GM23338 (cell line): ENCODE measurements around the gene TENT4B. TPM values are rescaled to one million over a fixed set of nuclear protein-coding genes. Genes with fewer than 3 reads are reported as not detected.

Experiments
- ATAC-seq: fragments of 200-7000 bp; cut with Tn5 transposase; 3 replicates; pipeline ENCODE4 v1.9.1; 2020
- DNase-seq: peaks from one replicate; pipeline ENCODE4 v3.0.0-alpha.2; 2015; ENCODE audit warnings: low spot score
- H2AFZ ChIP-seq: fragments of 200-600 bp; sonication (generic); 2 replicates; pipeline ENCODE4 v1.8.0; 2016; ENCODE audit warnings: antibody characterized with exemption, mild to moderate bottlenecking, moderate library complexity
- H3F3A ChIP-seq: fragments of 200-600 bp; sonication (generic); replicated peaks from 2 replicates; pipeline ENCODE4 v1.8.0; 2017; ENCODE audit warnings: antibody characterized with exemption, mixed run types, low read depth
- H3K27ac ChIP-seq: fragments of 200-600 bp; sonication (generic); 2 replicates; pipeline ENCODE4 v1.6.1; 2016; ENCODE audit warnings: low read depth
- H3K27me3 ChIP-seq: fragments of 200-600 bp; sonication (generic); 2 replicates; pipeline ENCODE4 v1.8.0; 2016; ENCODE audit warnings: mild to moderate bottlenecking, mixed run types, moderate library complexity; ENCODE audit not compliant: insufficient read depth
- H3K36me3 ChIP-seq: fragments of 200-600 bp; sonication (generic); 2 replicates; pipeline ENCODE4 v1.8.0; 2016; ENCODE audit warnings: mild to moderate bottlenecking; ENCODE audit not compliant: insufficient read depth
- H3K4me1 ChIP-seq: fragments of 200-600 bp; sonication (generic); 2 replicates; pipeline ENCODE4 v1.8.0; 2016; ENCODE audit warnings: mild to moderate bottlenecking, moderate library complexity; ENCODE audit not compliant: insufficient read depth
- H3K4me2 ChIP-seq: fragments of 200-600 bp; sonication (generic); 2 replicates; pipeline ENCODE4 v1.7.1; 2017; ENCODE audit warnings: mixed run types
- H3K4me3 ChIP-seq: fragments of 200-600 bp; sonication (generic); 2 replicates; pipeline ENCODE4 v1.6.1; 2016; ENCODE audit warnings: mixed run types
- H3K79me2 ChIP-seq: fragments of 200-600 bp; sonication (generic); replicated peaks from 2 replicates; pipeline ENCODE4 v1.8.0; 2017; ENCODE audit warnings: mild to moderate bottlenecking; ENCODE audit not compliant: insufficient read depth
- H3K9me2 ChIP-seq: fragments of 200-600 bp; sonication (generic); 2 replicates; pipeline ENCODE4 v1.8.0; 2017; ENCODE audit not compliant: insufficient read depth
- H4K20me1 ChIP-seq: fragments of 200-600 bp; sonication (generic); replicated peaks from 2 replicates; pipeline ENCODE4 v1.8.0; 2017; ENCODE audit warnings: mild to moderate bottlenecking; ENCODE audit not compliant: insufficient read depth
- H3K27ac Mint-ChIP-seq: 2 replicates; pipeline ENCODE4 v1.8.0; 2020; ENCODE audit warnings: inconsistent platforms, mild to moderate bottlenecking, moderate library complexity, mixed read lengths
- H3K27me3 Mint-ChIP-seq: 3 replicates; pipeline ENCODE4 v1.8.0; 2022; ENCODE audit warnings: low read depth, mild to moderate bottlenecking, moderate library complexity, mixed read lengths, inconsistent platforms; ENCODE audit not compliant: insufficient read depth, poor library complexity
- H3K36me3 Mint-ChIP-seq: 3 replicates; pipeline ENCODE4 v1.8.0; 2021; ENCODE audit warnings: low read depth, mild to moderate bottlenecking, inconsistent platforms, moderate library complexity, mixed read lengths
- H3K4me1 Mint-ChIP-seq: 3 replicates; pipeline ENCODE4 v1.8.0; 2020; ENCODE audit warnings: mild to moderate bottlenecking, inconsistent platforms, mixed read lengths
- H3K4me3 Mint-ChIP-seq: 3 replicates; pipeline ENCODE4 v1.8.0; 2021; ENCODE audit warnings: moderate library complexity, mild to moderate bottlenecking, inconsistent platforms, mixed read lengths
- H3K9me3 Mint-ChIP-seq: 3 replicates; pipeline ENCODE4 v1.8.0; 2020; ENCODE audit warnings: moderate library complexity, mild to moderate bottlenecking, inconsistent platforms, mixed read lengths
- CREB1 ChIP-seq: fragments of 250-450 bp; sonication (Bioruptor Pico); IDR thresholded peaks from 2 replicates; pipeline ENCODE4 v1.5.0; 2020; ENCODE audit warnings: low read depth, mild to moderate bottlenecking, moderate library complexity
- CTCF ChIP-seq, 2 experiments: fragments of 200-600 bp in 1 of 2; sonication (generic) in 1 of 2; conservative IDR thresholded peaks; 2 replicates each; pipeline versions ENCODE4 v1.5.1 to v1.6.1; 2016 to 2017; ENCODE audit warnings: antibody characterized with exemption in 2 of 2, low read depth in 2 of 2, mild to moderate bottlenecking in 2 of 2, moderate library complexity in 1 of 2
- ETS1 ChIP-seq: IDR thresholded peaks from 2 replicates; pipeline ENCODE4 v1.6.1; 2016; ENCODE audit warnings: antibody characterized with exemption
- EZH2 ChIP-seq: fragments of 200-600 bp; sonication (generic); IDR thresholded peaks from one replicate; pipeline ENCODE4 v1.8.0; 2017; ENCODE audit warnings: antibody characterized with exemption, mild to moderate bottlenecking, low read depth; ENCODE audit not compliant: unreplicated experiment
- EZH2phosphoT487 ChIP-seq: fragments of 200-600 bp; sonication (generic); IDR thresholded peaks from one replicate; pipeline ENCODE4 v1.8.1; 2018; ENCODE audit warnings: antibody characterized with exemption; ENCODE audit not compliant: unreplicated experiment
- JUNB ChIP-seq: IDR thresholded peaks from one replicate; pipeline ENCODE4 v1.6.1; 2016; ENCODE audit warnings: antibody characterized with exemption; ENCODE audit not compliant: unreplicated experiment
- NANOG ChIP-seq: IDR thresholded peaks from 2 replicates; pipeline ENCODE4 v1.6.1; 2016; ENCODE audit warnings: antibody characterized with exemption, borderline replicate concordance
- POLR2AphosphoS5 ChIP-seq: IDR thresholded peaks from 2 replicates; pipeline ENCODE4 v1.6.1; 2016; ENCODE audit warnings: antibody characterized with exemption, low read depth
- REST ChIP-seq: IDR thresholded peaks from one replicate; pipeline ENCODE4 v1.6.1; 2018; ENCODE audit warnings: antibody characterized with exemption; ENCODE audit not compliant: unreplicated experiment
- STAT1 ChIP-seq: IDR thresholded peaks from one replicate; pipeline ENCODE4 v1.6.1; 2016; ENCODE audit warnings: antibody characterized with exemption; ENCODE audit not compliant: unreplicated experiment
- ZNF114 ChIP-seq: fragments of 250-450 bp; sonication (Bioruptor Pico); IDR thresholded peaks from 2 replicates; pipeline ENCODE4 v1.5.0; 2020; ENCODE audit warnings: mild to moderate bottlenecking, moderate library complexity
- ZNF331 ChIP-seq: fragments of 250-450 bp; sonication (Bioruptor Pico); IDR thresholded peaks from 2 replicates; pipeline ENCODE4 v1.5.0; 2020; ENCODE audit warnings: low read depth, mild to moderate bottlenecking, moderate library complexity
- ZNF462 ChIP-seq: fragments of 250-450 bp; sonication (Bioruptor Pico); IDR thresholded peaks from 2 replicates; pipeline ENCODE4 v1.5.0; 2020; ENCODE audit warnings: mild to moderate bottlenecking, moderate library complexity
- polyA plus RNA-seq: library from polyadenylated mRNA; unstranded; fragments of >200 nt; fragmentation: Nextera tagmentation; extraction: Ambion mirVana; gene quantifications from 2 replicates; pipeline ENCODE4 v1.2.1, GENCODE V29; 2016
- total RNA-seq: library from RNA; depleted of rRNA; stranded (reverse); fragments of >200 nt; shearing (Covaris generic); gene quantifications from 2 replicates; pipeline ENCODE4 v1.2.3, GENCODE V29; 2014

TENT4B gene
- total and polyA plus RNA-seq, 2 experiments from 2014 or later, result 17.6 to 21.3 TPM

- no peaks in the 10 kb centered on the region for H4K20me1 ChIP-seq
- TF ChIP-seq NANOG, result no peak
- TF ChIP-seq JUNB, result no peak
- TF ChIP-seq EZH2, result no peak
- no peak for TF ChIP-seq STAT1
- no peak for TF ChIP-seq CREB1 (CRISPR knock-in tag)
- TF ChIP-seq ETS1, result no peak
- no peak for TF ChIP-seq EZH2phosphoT487
- no peak for TF ChIP-seq POLR2AphosphoS5
- TF ChIP-seq ZNF331 (CRISPR knock-in tag), result no peak
- TF ChIP-seq ZNF114 (CRISPR knock-in tag), result no peak
- TF ChIP-seq ZNF462 (CRISPR knock-in tag), result no peak
- no peak for TF ChIP-seq CTCF (conservative IDR thresholded peaks at IDR 0.05; ENCODE audit: low read depth in 2 of 2)
- no peak for TF ChIP-seq REST
- Mint-ChIP-seq H3K27me3 (no peaks in the 10 kb centered on the region), H3K27ac (no peak overlapping the region), H3K4me1 (peaks cover 8% of the 10 kb centered on the region), H3K9me3 (no peaks in the 10 kb centered on the region), H3K36me3 (no peaks in the 10 kb centered on the region), H3K4me3 (no peak overlapping the region)
- no peaks in the 10 kb centered on the region for H3K79me2 ChIP-seq
- no peak overlapping the region for H2AFZ ChIP-seq
- no peaks in the 10 kb centered on the region for H3K36me3 ChIP-seq
- no peak overlapping the region for H3K4me2 ChIP-seq
- no peak for DNase-seq
- H3K4me1 ChIP-seq, result peaks cover 8% of the 10 kb centered on the region; the same call in 1 of the 2 replicates
- ATAC-seq, result no peak
- H3K27me3 ChIP-seq, result no peaks in the 10 kb centered on the region
- H3K9me2 ChIP-seq, result no peaks in the 10 kb centered on the region
- no peak overlapping the region for H3K27ac ChIP-seq
- no peaks in the 10 kb centered on the region for H3F3A ChIP-seq
- H3K4me3 ChIP-seq, result no peak overlapping the region
These were observed 31.8 kb upstream of the TENT4B start for GRCh38 chr16:50121278-50121677.
